Hepatocyte (in vitro differentiated cells): ENCODE measurements around the gene LRRC46.
A peak's percentile ranks its signal among the peaks of the same experiment; 100 is the strongest.

Experiments used
- EZH2phosphoT487 ChIP-seq: fragments of 200-600 bp; sonication (generic); IDR thresholded peaks from one replicate; pipeline ENCODE4 v1.6.1; 2018; ENCODE audit warnings: antibody characterized with exemption, mild to moderate bottlenecking, low read depth, moderate library complexity; ENCODE audit not compliant: unreplicated experiment, severe bottlenecking
- TF ChIP-seq, protein P1 (sequence below): fragments of 200-600 bp; sonication (generic); IDR thresholded peaks from 2 replicates; pipeline ENCODE4 v1.5.1; 2016; ENCODE audit warnings: antibody characterized with exemption, mild to moderate bottlenecking; ENCODE audit not compliant: poor library complexity

DNA sequence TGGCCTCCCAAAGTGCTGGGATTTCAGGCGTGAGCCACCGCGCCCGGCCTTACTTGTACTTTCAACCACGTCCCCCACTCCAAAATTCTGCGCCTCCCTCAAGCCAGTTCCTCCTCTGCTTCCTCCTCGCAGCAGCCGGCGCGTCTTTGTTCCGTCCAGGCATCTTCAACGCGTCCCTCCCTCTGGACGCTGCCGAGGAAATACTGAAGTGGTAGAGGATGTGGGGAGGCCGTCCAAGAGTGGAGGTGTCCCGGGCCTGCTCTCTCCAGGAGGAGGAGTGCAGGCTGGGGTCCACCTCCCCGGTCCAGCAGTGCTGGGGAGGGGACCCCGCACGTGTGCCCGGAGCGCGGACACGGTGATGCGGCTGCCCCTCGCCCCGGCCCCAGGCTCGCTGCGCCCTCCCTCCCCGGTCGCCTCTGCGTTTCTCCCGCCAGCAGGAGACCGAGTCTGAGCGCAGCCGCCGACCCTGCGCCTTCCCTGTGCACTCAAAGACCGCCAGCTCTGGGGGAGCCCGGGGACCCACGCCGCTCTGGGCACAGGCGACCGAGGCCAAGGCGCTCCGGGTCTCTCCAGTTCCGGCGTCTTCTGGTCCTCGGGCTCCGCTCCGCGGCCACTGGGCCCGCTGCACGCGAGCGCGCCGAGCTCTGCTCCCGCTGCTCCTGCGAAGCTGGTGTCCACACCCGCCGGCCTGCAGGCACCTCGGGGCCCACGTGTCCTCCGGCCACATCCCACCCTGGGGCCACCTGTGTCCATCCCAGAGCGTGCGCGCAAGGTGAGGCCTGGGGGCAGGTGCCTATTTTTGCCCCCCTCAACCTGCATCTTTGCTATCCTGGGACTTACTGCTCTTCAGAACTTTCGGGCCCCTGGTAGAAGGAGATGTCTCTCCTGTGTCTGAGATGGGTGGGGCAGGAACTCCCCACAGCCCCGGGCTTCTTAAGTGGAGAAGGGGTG is 41.6 kb upstream of the LRRC46 start:
- TF ChIP-seq, protein P1, sequence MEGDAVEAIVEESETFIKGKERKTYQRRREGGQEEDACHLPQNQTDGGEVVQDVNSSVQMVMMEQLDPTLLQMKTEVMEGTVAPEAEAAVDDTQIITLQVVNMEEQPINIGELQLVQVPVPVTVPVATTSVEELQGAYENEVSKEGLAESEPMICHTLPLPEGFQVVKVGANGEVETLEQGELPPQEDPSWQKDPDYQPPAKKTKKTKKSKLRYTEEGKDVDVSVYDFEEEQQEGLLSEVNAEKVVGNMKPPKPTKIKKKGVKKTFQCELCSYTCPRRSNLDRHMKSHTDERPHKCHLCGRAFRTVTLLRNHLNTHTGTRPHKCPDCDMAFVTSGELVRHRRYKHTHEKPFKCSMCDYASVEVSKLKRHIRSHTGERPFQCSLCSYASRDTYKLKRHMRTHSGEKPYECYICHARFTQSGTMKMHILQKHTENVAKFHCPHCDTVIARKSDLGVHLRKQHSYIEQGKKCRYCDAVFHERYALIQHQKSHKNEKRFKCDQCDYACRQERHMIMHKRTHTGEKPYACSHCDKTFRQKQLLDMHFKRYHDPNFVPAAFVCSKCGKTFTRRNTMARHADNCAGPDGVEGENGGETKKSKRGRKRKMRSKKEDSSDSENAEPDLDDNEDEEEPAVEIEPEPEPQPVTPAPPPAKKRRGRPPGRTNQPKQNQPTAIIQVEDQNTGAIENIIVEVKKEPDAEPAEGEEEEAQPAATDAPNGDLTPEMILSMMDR: peak; percentile 49
- TF ChIP-seq EZH2phosphoT487: no peak
